Prostate gland (tissue), 2 donors: ENCODE data around the gene GOLGA6C.

Experiments used
- POLR2A ChIP-seq: fragments of 450-650 bp; IDR thresholded peaks from one replicate; pipeline ENCODE4 v1.6.1; 2016; ENCODE audit warnings: antibody characterized with exemption, mild to moderate bottlenecking
- POLR2AphosphoS5 ChIP-seq: sonication (generic); formaldehyde crosslinking; IDR thresholded peaks from one replicate; pipeline ENCODE4 v1.6.1; 2017; ENCODE audit warnings: antibody characterized with exemption
- TF ChIP-seq, protein P1 (sequence below), 4 experiments: fragments of 200-600 bp in 2 of 4; fragments of 450-650 bp in 2 of 4; sonication (generic) in 2 of 4; IDR thresholded peaks; 1 replicate in 3 of 4; 2 replicates in 1 of 4; pipeline ENCODE4 v1.5.1; 2016 to 2019; ENCODE audit warnings: antibody characterized with exemption in 4 of 4, mild to moderate bottlenecking in 2 of 4, moderate library complexity in 2 of 4

DNA sequence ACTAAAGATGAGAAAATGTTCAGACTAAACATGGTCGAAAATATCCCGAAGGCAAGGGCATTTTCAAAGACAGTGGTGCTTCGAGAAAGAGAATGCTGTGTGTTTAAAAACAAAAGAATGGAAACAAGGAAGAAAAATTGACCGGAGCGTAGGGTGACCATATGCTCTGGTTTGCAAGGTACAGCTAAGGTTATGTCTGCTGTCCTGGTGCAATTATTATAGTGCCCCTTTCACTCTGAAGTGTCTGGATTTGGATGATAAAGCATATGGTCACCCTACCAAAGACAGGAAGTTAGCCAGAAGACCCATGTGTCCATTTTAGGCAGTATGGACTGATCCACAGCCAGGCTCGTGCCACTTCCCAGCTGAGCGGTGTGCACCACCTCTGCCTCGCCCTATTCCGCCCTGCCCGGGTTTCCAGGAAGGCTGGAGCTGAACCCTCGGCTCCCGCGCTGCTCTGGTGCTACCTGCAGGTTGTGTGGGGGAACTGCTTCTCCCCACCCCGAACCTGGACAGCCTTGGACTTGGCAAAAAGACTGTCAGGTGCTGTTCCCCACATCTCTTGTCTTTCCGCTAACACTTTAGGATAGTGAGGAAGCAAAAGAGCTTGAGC, 49.8 kb downstream of the GOLGA6C start:
- no peak for TF ChIP-seq POLR2AphosphoS5
- TF ChIP-seq, protein P1, sequence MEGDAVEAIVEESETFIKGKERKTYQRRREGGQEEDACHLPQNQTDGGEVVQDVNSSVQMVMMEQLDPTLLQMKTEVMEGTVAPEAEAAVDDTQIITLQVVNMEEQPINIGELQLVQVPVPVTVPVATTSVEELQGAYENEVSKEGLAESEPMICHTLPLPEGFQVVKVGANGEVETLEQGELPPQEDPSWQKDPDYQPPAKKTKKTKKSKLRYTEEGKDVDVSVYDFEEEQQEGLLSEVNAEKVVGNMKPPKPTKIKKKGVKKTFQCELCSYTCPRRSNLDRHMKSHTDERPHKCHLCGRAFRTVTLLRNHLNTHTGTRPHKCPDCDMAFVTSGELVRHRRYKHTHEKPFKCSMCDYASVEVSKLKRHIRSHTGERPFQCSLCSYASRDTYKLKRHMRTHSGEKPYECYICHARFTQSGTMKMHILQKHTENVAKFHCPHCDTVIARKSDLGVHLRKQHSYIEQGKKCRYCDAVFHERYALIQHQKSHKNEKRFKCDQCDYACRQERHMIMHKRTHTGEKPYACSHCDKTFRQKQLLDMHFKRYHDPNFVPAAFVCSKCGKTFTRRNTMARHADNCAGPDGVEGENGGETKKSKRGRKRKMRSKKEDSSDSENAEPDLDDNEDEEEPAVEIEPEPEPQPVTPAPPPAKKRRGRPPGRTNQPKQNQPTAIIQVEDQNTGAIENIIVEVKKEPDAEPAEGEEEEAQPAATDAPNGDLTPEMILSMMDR (IDR thresholded peaks at IDR 0.05): peak in 1 of 4 experiments; percentile 33
- TF ChIP-seq POLR2A: no peak
